NCI-H524 treated with DMSO at 0.1 percent for 48 hours (cell line): ENCODE results near the gene LGALS1.

ENCODE experiments used
- DNase-seq: peaks from one replicate; lab custom pipeline; 2025; lab: John Stamatoyannopoulos, UW

The LGALS1 gene

DNA sequence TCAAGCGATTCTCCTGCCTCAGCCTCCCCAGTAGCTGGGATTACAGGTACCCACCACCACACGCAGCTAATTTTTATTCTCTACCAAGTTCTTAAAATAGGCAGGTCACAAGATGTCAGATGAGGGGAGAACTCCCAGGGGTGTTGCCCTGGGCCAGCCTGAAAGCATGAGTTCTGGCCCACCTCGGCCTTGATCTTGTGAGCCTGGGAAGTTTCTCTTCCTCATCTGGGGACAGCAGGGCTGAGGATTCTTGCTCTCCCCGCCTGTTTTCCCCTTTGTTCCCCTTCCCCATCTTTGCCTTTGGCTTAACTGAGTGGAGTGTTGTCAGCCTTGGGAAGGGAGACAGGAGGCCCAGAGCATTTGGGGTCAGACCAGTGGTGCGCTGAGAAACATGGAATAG is 13.4 kb upstream of the LGALS1 start:
- DNase-seq, result no peak

DNA sequence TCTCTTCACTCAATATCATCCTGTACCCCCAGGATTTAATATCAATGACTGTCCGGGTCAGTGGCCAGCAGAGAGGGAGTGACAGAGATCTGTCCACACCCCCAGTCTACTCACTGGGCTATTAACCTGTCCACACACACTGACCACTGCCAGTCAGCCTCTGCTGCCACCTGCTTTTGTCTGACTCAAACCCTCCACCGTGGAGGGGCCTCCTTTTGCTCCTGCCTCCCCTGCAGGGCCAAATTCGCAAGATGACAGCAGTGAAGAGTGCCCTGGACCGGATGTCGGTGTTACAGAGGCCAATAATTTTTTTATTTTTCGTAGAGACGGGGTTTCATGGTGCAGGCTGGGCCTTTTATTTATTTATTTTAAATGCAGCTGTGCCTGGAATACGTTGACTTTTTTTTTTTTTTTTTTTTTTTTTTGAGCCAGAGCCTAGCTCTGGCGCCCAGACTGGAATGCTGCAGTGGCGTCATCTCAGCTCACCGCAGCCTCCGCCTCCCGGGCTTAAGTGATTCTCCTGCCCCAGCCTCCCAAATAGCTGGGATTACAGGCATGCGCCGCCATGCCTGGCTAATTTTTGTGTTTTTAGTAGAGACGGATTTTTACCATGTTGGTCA is 11.8 kb upstream of the LGALS1 start:
- no peak for DNase-seq

GRCh38 chr22:37664249-37665101 is 11.0 kb upstream of the LGALS1 start:
- no peak for DNase-seq

DNA sequence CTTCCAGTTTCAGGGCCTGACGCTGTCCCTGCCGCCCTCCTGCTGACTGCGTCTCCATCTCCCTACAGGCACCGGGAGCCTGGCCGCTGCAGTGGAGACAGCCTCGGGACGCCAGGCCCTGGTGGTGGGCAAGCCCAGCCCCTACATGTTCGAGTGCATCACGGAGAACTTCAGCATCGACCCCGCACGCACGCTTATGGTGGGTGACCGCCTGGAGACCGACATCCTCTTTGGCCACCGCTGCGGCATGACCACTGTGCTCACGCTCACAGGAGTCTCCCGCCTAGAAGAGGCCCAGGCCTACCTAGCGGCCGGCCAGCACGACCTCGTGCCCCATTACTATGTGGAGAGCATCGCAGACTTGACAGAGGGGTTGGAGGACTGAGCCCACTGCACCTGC is 9.9 kb upstream of the LGALS1 start:
- no peak for DNase-seq

GRCh38 chr22:37669586-37669985 is 5.8 kb upstream of the LGALS1 start:
- no peak for DNase-seq

DNA sequence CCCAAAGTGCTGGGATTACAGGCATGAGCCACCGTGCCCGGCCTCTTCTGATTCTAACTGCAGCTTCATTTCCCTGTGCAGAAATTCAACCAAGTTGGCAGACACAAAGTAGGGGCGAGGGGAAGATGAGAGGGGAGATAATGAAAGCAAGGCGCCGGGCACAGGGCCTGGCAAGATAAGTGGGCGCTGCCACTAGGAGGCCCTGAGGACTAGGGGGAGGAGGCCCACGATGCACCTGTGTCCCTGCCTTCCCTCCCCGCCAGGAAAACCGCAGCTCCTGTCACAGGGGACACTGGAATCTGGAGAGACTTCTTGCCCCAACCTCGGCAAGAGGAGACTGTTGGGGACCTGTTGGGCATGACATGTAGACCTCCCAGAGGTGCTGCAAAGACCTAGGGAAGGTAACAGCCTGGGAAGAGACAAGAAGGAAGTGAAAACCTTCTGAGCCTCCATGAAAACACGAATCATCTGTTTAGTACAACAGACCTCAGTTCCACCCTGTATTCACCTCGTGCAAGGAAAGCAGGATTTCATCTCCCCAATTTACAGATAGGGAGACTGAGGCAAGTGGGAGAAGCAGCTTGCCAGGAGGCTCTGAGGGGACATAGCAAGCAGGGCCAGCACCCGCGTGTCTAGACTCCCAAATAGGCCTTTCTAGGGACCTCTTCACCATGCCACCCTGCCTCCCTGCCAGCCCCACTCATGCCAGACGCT is 3.1 kb upstream of the LGALS1 start:
- DNase-seq, result no peak

DNA sequence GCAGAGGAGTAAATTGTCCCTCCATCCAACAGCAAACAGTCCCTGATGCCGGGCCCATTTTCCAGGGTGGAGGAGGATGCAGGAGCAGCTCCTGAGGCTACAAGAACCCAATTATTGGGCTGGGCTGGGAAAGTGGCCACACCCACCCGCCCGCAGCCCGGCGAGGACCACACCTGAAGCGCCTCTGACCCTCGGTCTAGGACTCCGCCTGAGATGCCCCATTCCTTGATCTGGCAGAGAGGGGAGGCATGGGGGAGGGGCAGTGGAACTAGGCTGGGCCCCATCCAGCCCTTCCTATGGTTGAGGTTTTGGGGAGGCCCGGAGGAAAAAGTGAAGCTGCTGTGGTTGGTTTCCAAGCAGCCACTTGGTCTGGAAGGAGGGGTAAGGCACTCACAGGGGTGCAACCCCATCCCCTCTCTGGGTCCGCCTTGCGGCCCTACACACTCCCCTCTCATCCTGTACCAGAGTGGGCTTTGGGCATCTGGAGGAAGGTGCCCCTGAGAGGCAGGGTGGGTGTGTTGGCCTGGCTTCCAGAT is 2.4 kb upstream of the LGALS1 start:
- no peak for DNase-seq

DNA sequence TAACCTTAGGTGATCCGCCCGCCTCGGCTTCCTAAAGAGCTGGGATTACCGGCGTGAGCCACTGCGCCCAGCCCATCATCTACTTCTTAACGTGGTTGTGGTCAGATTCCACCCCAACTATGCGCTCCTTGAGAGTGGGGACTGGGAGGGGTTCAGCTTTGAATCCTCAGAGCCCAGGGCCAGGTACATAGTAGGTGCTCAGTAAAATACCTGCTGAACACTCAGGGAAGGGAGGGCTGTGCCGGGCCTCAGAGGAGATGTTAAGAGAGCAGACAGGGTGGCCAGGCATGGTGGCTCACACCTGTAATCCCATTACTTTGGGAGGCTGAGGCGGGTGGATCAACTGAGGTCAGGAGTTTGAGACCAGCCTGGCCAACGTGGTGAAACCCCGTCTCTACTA is 1.2 kb upstream of the LGALS1 start:
- DNase-seq, result no peak

- DNase-seq, result no peak
Measured at GRCh38 chr22:37675930-37676735, 697 bp downstream of the LGALS1 start.

DNA sequence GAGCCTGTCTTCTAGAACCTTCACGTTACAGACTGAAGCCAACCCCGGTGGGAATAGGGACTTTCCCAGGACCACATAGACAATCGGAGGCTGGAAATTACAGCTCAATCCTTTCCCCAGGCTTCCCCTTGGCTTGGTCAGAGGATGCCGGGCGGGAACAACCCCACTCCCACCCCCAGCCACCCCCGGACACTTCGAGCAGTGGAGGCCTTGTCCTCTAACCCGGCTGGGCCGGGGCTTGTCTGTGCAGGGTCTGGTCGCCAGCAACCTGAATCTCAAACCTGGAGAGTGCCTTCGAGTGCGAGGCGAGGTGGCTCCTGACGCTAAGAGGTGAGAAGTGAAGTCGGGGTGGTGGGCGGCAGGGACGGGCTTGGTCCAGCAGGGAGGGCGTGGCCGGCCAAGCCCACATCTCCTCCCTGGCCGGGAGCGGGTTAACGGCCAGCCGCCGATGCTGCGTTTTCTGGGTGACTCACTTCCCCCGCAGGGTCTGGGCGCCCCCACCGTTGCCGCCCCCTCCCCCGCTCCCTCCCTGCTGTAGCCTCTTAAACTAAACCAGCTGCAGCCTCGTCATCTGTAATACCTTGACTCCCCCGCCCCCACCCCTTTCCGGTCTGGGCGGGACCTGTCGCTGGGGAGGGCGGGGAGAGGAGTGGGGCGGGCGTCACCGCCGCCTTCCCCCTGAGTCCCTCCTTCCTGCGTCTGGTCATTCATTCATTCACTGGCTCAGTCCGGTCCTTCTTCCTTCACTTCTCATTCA is 1.5 kb downstream of the LGALS1 start:
- no peak for DNase-seq

DNA sequence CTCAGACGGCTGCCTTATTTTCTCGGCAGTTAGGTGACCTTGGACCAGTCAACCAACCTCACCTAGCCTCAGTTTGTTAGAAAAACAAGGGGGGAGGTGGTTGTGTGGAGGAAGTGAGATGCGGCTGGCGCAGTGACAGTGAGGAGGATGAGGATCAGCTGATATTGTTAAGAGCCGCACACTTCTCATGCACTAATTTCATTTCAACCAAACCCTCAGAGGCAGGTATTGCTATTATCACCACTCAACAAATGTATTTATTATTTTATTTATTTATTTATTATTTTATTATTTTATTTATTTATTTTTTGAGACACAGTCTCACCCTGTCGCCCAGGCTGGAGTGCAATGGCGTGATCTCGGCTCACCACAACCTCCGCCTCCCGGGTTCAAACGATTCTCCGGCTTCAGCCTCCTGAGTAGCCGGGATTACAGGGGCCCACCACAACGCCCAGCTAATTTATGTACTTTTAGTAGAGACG is 2.1 kb downstream of the LGALS1 start:
- DNase-seq, result no peak

- DNase-seq, result no peak
Measured at GRCh38 chr22:37678372-37678771, 2.9 kb downstream of the LGALS1 start.

GRCh38 chr22:37679670-37680069 is 4.2 kb downstream of the LGALS1 start:
- no peak for DNase-seq

DNA sequence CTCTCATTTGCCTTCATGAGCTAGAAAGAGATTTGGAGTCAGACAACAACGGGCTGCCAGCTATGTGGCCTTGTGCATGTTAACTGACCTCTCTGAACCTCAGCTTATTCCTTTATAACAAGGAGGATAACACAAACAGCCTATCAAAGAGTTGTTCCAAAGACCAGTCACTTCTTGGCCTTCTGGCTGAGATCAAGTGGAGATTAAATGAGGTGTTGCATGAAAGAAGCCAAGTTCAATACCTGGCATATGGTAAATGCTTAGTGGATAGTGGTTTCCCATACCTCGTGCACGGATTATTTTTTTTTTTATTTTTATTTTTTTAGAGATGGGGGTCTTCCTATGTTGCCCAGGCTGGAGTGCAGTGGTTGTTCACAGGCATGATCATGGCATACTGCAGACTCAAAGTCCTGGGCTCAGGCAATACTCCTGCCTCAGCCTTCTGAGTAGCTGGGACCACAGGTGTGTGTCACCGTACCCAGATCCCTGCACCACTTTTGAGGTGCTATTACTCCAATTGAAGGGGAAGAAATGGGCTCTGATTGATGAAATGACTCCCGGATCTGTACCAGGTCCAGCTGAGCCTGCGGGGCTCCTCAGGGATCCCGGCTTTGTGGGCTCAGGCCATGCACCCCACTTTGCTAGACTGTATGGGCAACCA is 4.9 kb downstream of the LGALS1 start:
- no peak for DNase-seq

DNA sequence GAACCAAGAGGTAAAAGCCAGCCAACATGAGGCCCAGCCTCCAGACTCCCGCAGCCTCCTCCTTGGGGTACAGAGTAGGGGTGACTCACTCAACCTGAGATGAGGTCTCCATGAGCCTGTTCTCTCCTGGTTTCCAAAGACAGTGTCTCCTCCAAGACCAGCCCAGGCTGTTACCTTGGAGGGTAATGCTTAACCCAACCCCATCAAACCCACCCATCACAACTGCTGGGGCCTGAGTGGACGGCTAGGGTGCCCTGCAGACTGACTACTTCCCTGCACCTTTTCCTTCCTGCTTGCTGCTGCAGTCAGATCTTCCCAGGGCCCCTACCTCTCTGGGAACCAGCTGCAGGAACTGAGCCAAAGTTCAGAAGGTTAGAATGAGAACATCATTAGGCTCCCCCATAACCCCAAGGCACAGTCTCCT is 5.6 kb downstream of the LGALS1 start:
- DNase-seq, result no peak

DNA sequence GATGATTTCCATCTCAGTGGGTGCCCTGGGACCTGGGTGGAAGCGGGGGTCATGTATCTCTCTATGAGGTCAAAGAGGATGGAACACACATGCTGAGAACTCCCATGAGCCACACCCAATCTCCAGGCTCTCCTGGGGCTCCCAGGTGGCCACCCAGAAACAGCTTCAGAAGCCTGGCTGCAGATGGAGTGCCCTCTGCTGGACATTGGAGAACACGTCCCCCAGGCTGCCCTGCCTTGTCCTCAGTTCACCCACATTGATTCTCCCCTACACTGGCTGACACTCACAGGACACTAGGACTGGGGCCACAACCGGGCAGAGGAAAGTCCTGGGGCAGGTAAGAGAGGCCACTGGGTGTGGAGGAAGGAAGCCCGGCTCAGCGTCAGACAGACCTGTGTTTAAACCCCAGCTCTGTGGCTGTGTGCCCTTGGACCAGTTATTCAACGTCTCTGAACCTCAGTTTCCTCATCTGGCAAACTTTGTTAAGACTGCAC is 6.2 kb downstream of the LGALS1 start:
- DNase-seq, result no peak

- DNase-seq, result no peak
Measured at GRCh38 chr22:37684803-37685615, 9.6 kb downstream of the LGALS1 start.

GRCh38 chr22:37686002-37686982 is 10.9 kb downstream of the LGALS1 start, which contains the start of gene NOL12:
NOL12 (plus strand) TSS chr22:37686343; CDS start chr22:37686393, 50 bp downstream.
- peak; percentile 56 for DNase-seq
